Superior temporal gyrus (tissue), 1 donor: ENCODE results near the gene UBTF.

Source experiments
- DNase-seq: peaks from one replicate; pipeline ENCODE4 v3.0.0-alpha.2; 2016; ENCODE audit errors: extremely low spot score

Gene UBTF

GRCh38 chr17:44219616-44220212, at the start of gene UBTF:
Gene UBTF, minus strand, starts transcription at chr17:44219675. Its CDS starts 1,446 bp downstream, at chr17:44218229.
- peak; percentile 50 for DNase-seq

- DNase-seq = no peak
These were observed 49.4 kb upstream of the UBTF start for GRCh38 chr17:44268709-44269534.

DNA sequence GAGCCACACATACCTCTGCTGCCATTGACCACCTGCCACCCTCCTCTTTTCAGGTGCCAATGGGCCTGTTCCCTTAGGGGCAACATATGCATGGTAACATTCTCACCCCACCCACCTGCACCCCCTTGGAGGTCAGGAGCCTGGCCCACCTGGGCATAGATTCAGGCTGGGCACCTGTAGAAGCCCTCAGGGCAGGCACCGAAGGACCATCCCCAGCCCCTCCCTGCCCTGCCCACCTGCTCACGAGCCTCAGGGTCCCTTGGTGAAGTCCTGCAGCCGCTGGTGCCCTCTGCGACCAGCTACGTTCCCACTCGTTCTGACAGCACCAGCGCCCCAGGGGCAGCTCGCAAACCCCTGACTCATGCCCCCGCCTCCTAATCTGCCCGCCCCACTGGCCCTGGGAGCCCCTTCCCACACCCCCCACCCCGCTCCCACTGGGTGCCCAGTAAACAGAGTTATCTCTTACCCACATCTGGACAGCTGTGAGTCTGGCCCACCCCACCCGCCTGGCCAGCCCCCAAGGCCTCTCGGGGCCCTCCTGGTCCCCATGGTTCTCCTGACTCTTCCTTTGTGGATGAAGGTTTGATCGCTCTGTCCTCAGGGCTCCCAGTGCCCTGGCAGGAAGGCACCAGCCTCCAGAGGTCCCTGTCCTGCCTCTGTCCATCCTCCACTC, 48.5 kb upstream of the UBTF start, which contains the start of gene SLC4A1:
Gene SLC4A1 (minus strand): TSS at position 318 of the 673 bp plus-strand sequence. CDS start 5,269 bp downstream, outside the sequence.
- no peak for DNase-seq

DNA sequence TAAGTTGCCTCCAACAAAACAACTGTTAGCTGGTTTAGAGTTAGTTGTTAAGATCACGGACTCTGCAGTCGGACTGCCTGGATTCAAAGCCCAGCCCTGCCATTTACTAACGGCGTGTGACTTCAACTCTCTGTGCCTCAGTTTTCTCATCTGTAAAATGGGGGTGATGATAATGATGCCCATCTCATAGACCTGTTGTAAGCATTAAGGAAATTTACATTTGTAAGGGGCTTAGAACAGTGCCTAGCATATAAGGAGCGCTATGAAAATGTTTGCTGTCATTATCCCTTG, 47.6 kb upstream of the UBTF start:
- no peak for DNase-seq

DNA sequence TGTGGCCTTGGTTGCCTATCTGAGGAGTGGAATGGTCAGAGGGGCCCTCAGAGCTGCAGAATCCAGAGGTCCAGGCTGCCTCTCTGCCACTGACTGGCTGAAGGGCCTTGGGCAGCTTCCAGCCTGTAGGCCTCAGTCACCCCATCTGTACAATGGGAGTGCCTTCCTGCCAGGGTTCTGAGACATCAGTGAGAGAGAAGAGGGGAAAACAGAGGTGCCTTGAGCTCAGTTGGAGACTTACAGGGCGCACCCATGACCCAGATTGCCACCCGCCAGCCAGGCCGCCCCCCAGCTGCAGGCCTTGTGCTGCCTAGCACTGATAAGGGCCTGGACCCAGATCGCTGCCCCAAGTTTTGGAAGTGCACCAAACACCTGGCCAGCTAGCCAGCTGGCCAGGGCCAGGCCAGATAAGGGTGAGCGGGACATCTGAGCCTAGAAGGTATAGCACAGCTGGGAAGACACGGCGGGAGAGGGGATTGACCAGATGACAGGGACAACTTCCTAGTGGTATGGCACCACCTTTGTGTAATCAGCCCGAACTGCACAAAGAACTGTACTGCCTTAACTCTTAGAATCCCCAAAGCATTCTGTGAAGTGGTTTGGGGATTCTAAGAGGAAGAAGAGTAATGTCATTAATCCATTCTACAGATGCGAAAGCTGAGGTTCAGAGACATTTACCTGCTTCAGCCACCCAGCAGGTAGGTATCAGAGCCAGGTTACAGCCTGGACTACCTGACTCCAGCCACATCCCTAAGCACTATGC, 47.1 kb upstream of the UBTF start:
- no peak for DNase-seq

GRCh38 chr17:44263345-44263902, 43.9 kb upstream of the UBTF start:
- DNase-seq = no peak

DNA sequence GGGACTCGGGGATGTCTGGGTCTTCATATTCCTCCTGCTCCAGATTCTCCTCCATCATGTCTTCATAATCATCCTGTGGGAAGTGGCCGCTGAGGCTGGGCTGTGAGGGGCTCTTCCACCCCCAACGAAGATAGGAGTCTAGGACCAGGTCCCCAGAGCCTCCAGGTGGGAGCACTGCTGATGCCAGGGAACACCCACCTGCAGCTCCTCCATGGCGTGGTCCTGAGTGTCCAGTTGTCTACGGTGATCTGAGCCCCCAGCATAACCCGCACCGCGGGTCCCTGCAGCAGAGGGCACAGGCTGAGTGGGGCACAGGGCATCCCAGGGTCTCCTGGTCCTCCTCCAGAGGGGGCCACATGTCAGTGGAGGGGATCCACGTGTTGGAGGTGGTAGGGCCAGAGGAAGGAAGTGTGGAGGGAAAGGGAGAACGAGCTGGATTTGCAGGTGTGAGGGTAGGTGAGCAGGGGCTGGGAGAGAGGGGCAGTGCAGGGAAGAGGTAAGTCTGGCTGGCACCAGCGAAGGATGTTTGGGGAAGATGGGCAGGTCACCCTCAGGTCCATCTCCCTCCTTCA, 43.3 kb upstream of the UBTF start:
- DNase-seq = no peak

- DNase-seq = no peak
These were observed 40.8 kb upstream of the UBTF start for GRCh38 chr17:44260296-44260695.

DNA sequence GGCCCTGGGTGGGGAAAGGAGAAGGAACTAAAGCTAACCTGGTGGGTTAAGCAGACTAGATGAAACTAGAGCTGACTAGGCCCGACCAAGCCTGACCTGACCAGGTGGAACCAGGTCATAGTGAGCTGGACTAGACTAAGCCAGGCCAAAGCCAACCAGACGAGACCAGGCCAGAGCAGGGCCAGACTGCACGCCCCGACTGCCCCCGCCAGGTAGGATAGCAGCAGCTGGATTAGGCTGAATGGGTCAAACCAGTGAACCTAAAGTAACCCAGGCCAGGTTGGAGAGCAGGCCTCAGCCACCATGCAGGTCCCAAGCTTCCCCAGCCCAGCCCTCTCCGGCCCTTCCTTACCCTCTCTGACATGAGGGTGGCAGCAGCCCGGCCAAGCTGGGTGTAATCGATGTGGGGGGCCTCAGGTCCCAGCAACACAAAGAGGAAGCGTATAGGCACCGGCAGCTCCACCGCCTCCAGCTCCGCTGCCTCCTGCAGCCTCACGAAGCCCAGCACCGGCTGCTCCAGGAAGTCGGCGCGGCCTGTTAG, 39.4 kb upstream of the UBTF start:
- DNase-seq = no peak

GRCh38 chr17:44257815-44258760, 38.6 kb upstream of the UBTF start:
- no peak for DNase-seq

DNA sequence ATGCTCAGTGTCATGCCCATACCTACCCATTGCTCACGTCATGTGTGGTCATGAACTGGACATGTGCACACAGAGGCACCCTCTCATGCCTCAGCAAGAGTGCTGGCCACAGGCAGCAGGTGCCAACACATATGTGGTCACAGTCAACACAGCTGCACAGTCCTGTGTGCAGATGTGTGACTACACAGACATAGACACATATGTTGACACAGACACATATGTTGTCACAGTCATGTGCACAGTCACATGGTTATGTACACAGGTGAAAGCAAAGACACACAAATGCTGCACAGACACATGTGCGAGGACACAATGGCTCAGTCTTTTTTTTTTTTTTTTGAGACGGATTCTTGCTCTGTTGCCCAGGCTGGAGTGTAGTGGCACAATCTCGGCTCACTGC, 37.2 kb upstream of the UBTF start:
- no peak for DNase-seq

- no peak for DNase-seq
These were observed 36.4 kb upstream of the UBTF start for GRCh38 chr17:44255915-44256314.

DNA sequence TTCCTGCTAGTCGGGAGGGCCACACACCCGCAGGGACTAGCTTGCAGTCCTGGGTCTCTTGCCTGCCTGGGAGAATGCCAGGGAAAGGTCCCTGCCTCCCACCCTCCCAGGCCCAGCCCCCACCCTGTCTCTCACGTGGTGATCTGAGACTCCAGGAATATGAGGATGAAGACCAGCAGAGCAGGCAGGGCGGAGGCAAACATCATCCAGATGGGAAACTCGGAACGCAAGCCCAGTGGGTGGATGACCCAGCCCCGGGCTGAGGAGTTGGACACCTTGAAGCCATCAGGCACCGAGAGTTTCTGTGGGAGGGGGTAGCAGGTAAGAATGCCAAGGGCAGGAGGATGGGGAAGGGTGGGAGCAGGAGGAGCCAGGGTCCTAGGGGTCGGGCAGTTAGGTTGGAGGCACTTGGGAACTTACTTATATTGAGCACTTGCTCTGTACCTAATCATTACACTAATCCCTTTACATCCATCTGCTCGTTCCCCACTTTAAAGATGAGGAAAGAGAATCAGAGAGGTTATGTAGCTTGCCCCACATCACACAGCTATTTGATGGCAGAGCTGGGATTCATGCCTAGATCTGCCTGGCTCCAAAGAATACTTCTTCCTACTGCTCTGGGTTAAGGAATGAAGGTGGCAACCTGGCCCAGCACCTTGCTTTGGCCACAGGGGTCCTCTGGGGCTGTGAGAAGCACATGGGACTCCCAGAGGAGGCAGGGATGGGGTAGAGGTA, 35.1 kb upstream of the UBTF start:
- DNase-seq = no peak

DNA sequence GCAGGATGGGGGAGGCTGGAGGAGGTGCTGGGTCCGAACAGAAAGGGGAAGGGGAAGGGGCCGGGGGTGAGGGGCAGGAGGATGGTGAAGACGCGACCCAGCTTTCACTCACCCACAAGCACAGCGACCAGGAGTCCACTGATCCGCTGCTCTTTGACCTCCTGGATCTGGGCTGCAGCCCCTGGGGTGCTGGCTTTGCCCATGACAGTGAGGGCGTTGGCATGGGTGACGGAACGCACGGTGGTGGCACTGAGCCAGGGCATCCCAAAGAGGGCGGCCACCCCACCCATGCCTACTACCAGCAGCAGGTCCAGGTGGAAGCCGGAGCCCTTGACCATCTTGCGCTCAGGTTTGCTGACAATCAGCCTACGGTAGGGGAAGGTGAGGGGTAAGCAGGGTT, 33.5 kb upstream of the UBTF start:
- DNase-seq = no peak

DNA sequence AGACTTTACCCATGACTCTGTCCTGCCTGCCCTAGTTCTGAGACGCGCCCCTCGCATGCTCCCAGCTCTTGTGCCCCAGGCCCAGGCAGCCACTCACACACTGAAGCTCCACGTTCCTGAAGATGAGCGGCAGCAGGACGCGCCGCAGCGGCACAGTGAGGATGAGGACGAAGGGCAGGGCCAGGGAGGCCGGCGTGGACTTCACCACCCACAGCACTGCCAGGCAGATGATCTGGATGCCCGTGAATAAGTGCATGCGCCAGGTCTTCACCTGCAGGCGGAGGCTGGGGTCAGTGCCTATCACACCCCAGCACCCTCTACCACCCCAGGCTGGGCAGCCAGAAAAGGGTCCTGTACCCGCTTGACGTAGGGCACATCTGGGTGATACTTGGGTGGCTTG, 31.6 kb upstream of the UBTF start:
- no peak for DNase-seq

- no peak for DNase-seq
These were observed 30.2 kb upstream of the UBTF start for GRCh38 chr17:44249501-44250246.

DNA sequence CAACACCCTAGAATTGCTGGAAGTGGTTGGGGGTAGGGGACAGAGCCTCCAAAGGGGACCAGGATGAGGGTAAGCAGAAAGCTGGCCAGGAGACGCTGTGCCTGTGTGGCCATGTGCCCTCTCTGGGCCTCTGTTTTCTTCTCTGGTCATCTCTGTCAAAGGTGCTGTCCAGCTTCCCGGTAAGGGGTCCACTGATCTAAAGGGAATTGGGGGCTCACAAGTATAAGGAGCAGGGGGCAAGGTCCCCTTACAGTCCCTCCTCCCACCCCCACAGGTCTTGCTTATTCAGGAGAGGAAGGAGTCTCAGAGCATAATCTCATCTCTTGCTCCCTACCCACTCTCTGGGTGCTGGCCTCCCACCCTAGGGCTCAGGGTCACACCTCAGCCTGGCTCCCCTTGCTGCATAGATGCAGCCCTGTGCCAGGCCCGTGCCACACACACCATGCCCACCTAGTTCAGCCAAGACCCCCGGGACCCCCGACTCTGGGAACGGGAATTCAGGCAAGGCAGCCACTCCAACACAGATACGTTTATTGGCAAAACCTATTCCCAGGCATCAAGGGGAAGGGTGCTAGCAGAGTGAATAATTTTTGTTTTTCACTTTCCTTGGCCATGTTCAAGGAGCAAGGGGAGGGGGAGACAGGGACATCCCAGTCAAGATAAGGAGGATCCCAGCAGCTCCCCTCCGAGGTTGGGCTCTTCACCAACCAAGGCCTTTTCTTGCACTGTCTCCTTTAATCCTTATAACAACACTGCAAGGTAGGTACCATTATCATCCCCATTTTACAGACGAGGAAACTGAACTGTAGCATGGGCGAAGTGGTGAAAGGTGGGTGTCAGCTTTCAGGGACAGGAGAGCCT, 28.6 kb upstream of the UBTF start:
- DNase-seq = no peak

DNA sequence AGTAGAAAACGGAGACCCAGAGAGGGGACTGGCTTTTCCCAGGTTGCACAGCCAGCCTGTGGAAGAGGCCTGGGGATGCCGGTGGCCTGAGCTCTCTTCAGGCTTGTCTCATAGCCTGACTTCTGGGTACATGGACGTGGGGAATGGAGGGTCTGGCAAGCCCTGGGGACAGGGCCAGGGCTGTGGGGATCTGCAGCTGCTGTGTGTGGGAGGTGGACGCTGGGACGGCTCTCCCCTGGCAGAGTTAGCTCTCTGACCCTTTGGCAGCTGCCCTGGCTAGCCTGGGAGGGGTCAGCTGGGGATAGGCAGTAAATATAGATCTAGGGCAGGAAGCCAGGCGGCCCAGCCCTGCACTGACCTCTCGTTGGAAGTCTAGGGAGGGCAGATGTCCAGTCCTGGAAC, 28.0 kb upstream of the UBTF start:
- DNase-seq = no peak
